GM12878 (cell line): ENCODE data around the gene CHSY3. TPM values are rescaled to one million over a fixed set of nuclear protein-coding genes. Genes with fewer than 3 reads are reported as not detected.

ENCODE experiments used
- ATAC-seq: fragments of 200-7000 bp; cut with Tn5 transposase; 3 replicates; pipeline ENCODE4 v1.9.1; 2020; ENCODE audit warnings: mild to moderate bottlenecking, moderate library complexity
- BruUV-seq: library from RNA; stranded (reverse); fragments of 400-500 nt; replicated peaks from 2 replicates; lab custom pipeline; 2021; lab: Mats Ljungman, UMichigan
- CTCF ChIA-PET: fragments of 300-600 bp; sonication (Branson Sonifier 250); formaldehyde crosslinking; extraction: SDS; loops from one replicate; lab custom pipeline; 2021; ENCODE audit warnings: inconsistent platforms; lab: Yijun Ruan, JAX
- POLR2A ChIA-PET: fragments of 350-600 bp; formaldehyde crosslinking; extraction: SDS; loops from one replicate; lab custom pipeline; 2021; ENCODE audit warnings: inconsistent platforms; lab: Charles Lee
- RAD21 ChIA-PET: fragments of 300-600 bp; sonication (Branson Sonifier 250); formaldehyde crosslinking; loops from one replicate; lab custom pipeline; 2023; ENCODE audit warnings: antibody characterized with exemption; ENCODE audit not compliant: unreplicated experiment; lab: Charles Lee
- SMC1A ChIA-PET: fragments of 300-600 bp; sonication (Branson Sonifier 250); formaldehyde crosslinking; loops from one replicate; lab custom pipeline; 2023; ENCODE audit not compliant: unreplicated experiment, uncharacterized antibody; lab: Charles Lee
- DNase-seq: peaks from one replicate; pipeline ENCODE4 v3.0.0-alpha.2; 2011; ENCODE audit warnings: low read depth, low spot score
- FAIRE-seq: peaks from 3 replicates; lab custom pipeline; 2011; peaks lifted over from hg19 to GRCh38; lab: Jason Lieb, UNC
- H2AFZ ChIP-seq: 2 replicates; pipeline ENCODE4 v1.6.0; 2011; ENCODE audit warnings: low read depth, low read length, control low read depth; ENCODE audit not compliant: control insufficient read depth
- H3K27ac ChIP-seq: 2 replicates; pipeline ENCODE4 v1.5.1; 2011; ENCODE audit warnings: control low read depth; ENCODE audit not compliant: control insufficient read depth, insufficient read depth
- H3K27me3 ChIP-seq, 2 experiments: replicated peaks in 1 of 2; 2 replicates each; pipeline versions ENCODE4 v1.6.0 to v1.6.1; 2011; ENCODE audit warnings: low read length in 1 of 2; ENCODE audit not compliant: control insufficient read depth in 2 of 2, insufficient read depth in 2 of 2
- H3K36me3 ChIP-seq, 2 experiments: 2 replicates each; pipeline ENCODE4 v1.5.1; 2011; ENCODE audit warnings: low read length in 1 of 2; ENCODE audit not compliant: control insufficient read depth in 2 of 2, insufficient read depth in 2 of 2
- H3K4me1 ChIP-seq: 2 replicates; pipeline ENCODE4 v1.6.1; 2011; ENCODE audit warnings: mild to moderate bottlenecking, low read length, moderate library complexity, mixed read lengths; ENCODE audit not compliant: control insufficient read depth, insufficient read depth
- H3K4me2 ChIP-seq: 2 replicates; pipeline ENCODE4 v1.6.0; 2011; ENCODE audit warnings: control low read depth; ENCODE audit not compliant: control insufficient read depth, insufficient read depth
- H3K4me3 ChIP-seq: fragments of 200-600 bp; sonication (generic); 2 replicates; pipeline ENCODE4 v1.5.1; 2016
- H3K79me2 ChIP-seq: 2 replicates; pipeline ENCODE4 v1.6.0; 2011; ENCODE audit warnings: low read length; ENCODE audit not compliant: control insufficient read depth, insufficient read depth
- H3K9ac ChIP-seq: 2 replicates; pipeline ENCODE4 v1.8.0; 2011; ENCODE audit warnings: low read length, control low read depth, mixed read lengths; ENCODE audit not compliant: control insufficient read depth, insufficient read depth
- H3K9me3 ChIP-seq: replicated peaks from 3 replicates; pipeline ENCODE4 v1.5.1; 2011; ENCODE audit warnings: mild to moderate bottlenecking, low read length; ENCODE audit not compliant: control insufficient read depth, insufficient read depth
- H4K20me1 ChIP-seq: 2 replicates; pipeline ENCODE4 v1.6.0; 2011; ENCODE audit not compliant: control insufficient read depth, insufficient read depth
- HDAC2 ChIP-seq: fragments of 200-600 bp; sonication (generic); IDR thresholded peaks from 2 replicates; pipeline ENCODE4 v1.6.1; 2017
- PML ChIP-seq: IDR thresholded peaks from 2 replicates; pipeline ENCODE4 v1.6.1; 2012; ENCODE audit warnings: low read length, inconsistent platforms
- PRDM15 ChIP-seq: fragments of 450-650 bp; formaldehyde crosslinking; IDR thresholded peaks from 2 replicates; pipeline ENCODE4 v1.4.0; 2020; ENCODE audit warnings: mild to moderate bottlenecking, moderate library complexity
- RAD21 ChIP-seq: IDR thresholded peaks from 2 replicates; pipeline ENCODE4 v1.6.1; 2011; ENCODE audit warnings: mild to moderate bottlenecking, low read depth, low read length, moderate library complexity; ENCODE audit not compliant: insufficient read depth
- RCOR1 ChIP-seq: conservative IDR thresholded peaks from 2 replicates; pipeline ENCODE4 v1.6.1; 2012; ENCODE audit warnings: low read depth, low read length, improper control_type of control experiment
- SIX5 ChIP-seq: IDR thresholded peaks from 2 replicates; pipeline ENCODE4 v1.6.1; 2011; ENCODE audit warnings: mild to moderate bottlenecking, low read depth, low read length, moderate library complexity; ENCODE audit not compliant: severe bottlenecking
- SPI1 ChIP-seq: IDR thresholded peaks from 2 replicates; pipeline ENCODE4 v1.6.1; 2011; ENCODE audit warnings: low read depth, mild to moderate bottlenecking, low read length, moderate library complexity, borderline replicate concordance; ENCODE audit not compliant: insufficient read depth
- SREBF2 ChIP-seq: IDR thresholded peaks from 2 replicates; pipeline ENCODE4 v1.6.1; 2012; ENCODE audit warnings: mild to moderate bottlenecking, low read length
- STAT1 ChIP-seq: fragments of 450-650 bp; conservative IDR thresholded peaks from 2 replicates; pipeline ENCODE4 v1.6.1; 2014; ENCODE audit warnings: antibody characterized with exemption, mild to moderate bottlenecking
- STAT3 ChIP-seq: IDR thresholded peaks from 2 replicates; pipeline ENCODE4 v1.6.1; 2011; ENCODE audit warnings: low read depth, low read length, improper control_type of control experiment
- TARDBP ChIP-seq: IDR thresholded peaks from 2 replicates; pipeline ENCODE4 v1.6.1; 2016; ENCODE audit warnings: borderline replicate concordance
- TBL1XR1 ChIP-seq: IDR thresholded peaks from 2 replicates; pipeline ENCODE4 v1.6.1; 2012; ENCODE audit warnings: low read depth, low read length, improper control_type of control experiment
- YY1 ChIP-seq: IDR thresholded peaks from 2 replicates; pipeline ENCODE4 v1.6.1; 2011; ENCODE audit warnings: low read depth, mild to moderate bottlenecking, low read length
- ZBTB40 ChIP-seq: fragments of 450-650 bp; IDR thresholded peaks from 2 replicates; pipeline ENCODE4 v1.6.1; 2016; ENCODE audit warnings: mild to moderate bottlenecking, moderate library complexity, borderline replicate concordance
- WGBS: methylation state at CpG from one replicate; pipeline ENCODE4 v1.1.6; 2016; ENCODE audit warnings: low lambda C conversion rate; ENCODE audit not compliant: insufficient replicate concordance, insufficient coverage; ENCODE audit errors: missing lambda C conversion rate; 5-methylcytosine and 5-hydroxymethylcytosine counted together
- in situ Hi-C: fragments of 300-500 bp; cut with MboI; formaldehyde crosslinking; loops from 9 replicates; pipeline ENCODE4 v1.14.3; 2018; ENCODE audit warnings: mixed read lengths
- intact Hi-C: fragments of 100-400 bp; cut with micrococcal nuclease; formaldehyde crosslinking; loops from one replicate; pipeline ENCODE4 v1.14.2; 2022; ENCODE audit not compliant: unreplicated experiment
- polyA plus RNA-seq, 11 experiments: library from polyadenylated mRNA; depleted of rRNA in 4 of 11; unstranded in 6 of 11; stranded (reverse) in 5 of 11; fragments of >200 nt; fragmentation: Nextera tagmentation in 4 of 11; fragmentation: Illumina TruSeq in 1 of 11; extraction: Ambion mirVana in 4 of 11; extraction: Trizol in 1 of 11; gene quantifications; 1 replicate in 1 of 11; 2 replicates in 10 of 11; pipeline versions ENCODE4 v1.2.1 to v1.2.3, GENCODE V29; 2011 to 2016; ENCODE audit warnings: inconsistent platforms in 2 of 11, missing spikeins in 2 of 11, low read depth in 1 of 11
- total RNA-seq, 4 experiments: library from RNA; depleted of rRNA in 3 of 4; stranded (reverse); fragments of >200 nt in 3 of 4; fragmentation: Illumina TruSeq in 1 of 4; extraction: Trizol in 1 of 4; gene quantifications; 2 replicates each; pipeline versions ENCODE4 v1.2.1 to v1.2.3, GENCODE V29; 2013 to 2021

Gene CHSY3
- total and polyA plus RNA-seq, 10 of the 15 experiments (the other 5 are each of a cell fraction or from before 2014, with no cell fraction given): not detected

GRCh38 chr5:130011986-130012385, 107.7 kb downstream of the CHSY3 start:
- BruUV-seq: no TSS peak

More at GRCh38 chr5:130011986-130012385, 107.7 kb downstream of the CHSY3 start:
- Histone ChIP-seq H3K36me3 (no peaks in the 10 kb centered on the region), H3K27me3 (no peaks in the 10 kb centered on the region), H3K9me3 (no peaks in the 10 kb centered on the region), H3K79me2 (no peaks in the 10 kb centered on the region), H4K20me1 (no peaks in the 10 kb centered on the region), H3K4me1 (no peaks in the 10 kb centered on the region), H2AFZ (no peak overlapping the region), H3K4me3 (no peak overlapping the region), H3K4me2 (no peak overlapping the region), H3K27ac (no peak overlapping the region), H3K9ac (no peak overlapping the region)
- no peak for FAIRE-seq
- RAD21 ChIA-PET: no interaction called here
- no peak for DNase-seq
- intact Hi-C loops: no loop called here
- TF ChIP-seq RCOR1: no peak
- no peak for TF ChIP-seq SPI1
- no peak for TF ChIP-seq YY1
- no peak for TF ChIP-seq SREBF2
- TF ChIP-seq RAD21: no peak
- TF ChIP-seq PRDM15 (CRISPR knock-in tag): no peak
- TF ChIP-seq STAT3: no peak
- TF ChIP-seq ZBTB40: no peak
- no peak for TF ChIP-seq PML
- TF ChIP-seq HDAC2: no peak
- no peak for TF ChIP-seq STAT1
- no peak for TF ChIP-seq TBL1XR1
- TF ChIP-seq TARDBP: no peak
- no peak for TF ChIP-seq SIX5
- POLR2A ChIA-PET: no interaction called here
- SMC1A ChIA-PET: no interaction called here
- CTCF ChIA-PET: no interaction called here
- in situ Hi-C loops: no loop called here
- ATAC-seq: no peak
- WGBS: 5% methylated on average over 3 of the region's 3 CpGs
